ENCODE results near the gene TTC28.

The TTC28 gene

DNA sequence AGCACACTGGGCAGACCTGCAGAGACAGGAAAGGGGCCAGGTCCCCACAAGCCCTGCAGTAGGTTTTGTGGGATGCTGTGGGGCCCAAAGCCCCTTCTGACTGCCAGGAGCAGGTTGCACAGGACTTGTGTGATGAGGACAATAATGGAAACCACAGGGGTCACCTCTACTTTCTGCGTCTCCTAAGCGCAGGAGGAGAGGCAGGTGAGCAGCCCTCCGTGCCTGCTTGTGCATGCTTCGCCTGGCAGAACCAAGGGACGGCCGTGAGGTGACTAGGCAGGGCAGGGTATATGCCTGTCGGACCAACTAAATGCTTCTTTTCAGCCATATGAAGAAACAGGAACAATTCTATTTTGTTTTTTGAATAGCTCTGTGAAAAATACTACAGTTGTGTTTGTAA lies 682.7 kb downstream of the TTC28 start:
- Histone ChIP-seq H3K27me3 (replicated peaks) (no peaks in the 10 kb centered on the region), H3K27ac (no peak overlapping the region), H3K36me3 (replicated peaks) (no peaks in the 10 kb centered on the region), H3K4me3 (ENCODE audit: low read depth, low read length) (no peak overlapping the region)
- TF ChIP-seq, protein P1, sequence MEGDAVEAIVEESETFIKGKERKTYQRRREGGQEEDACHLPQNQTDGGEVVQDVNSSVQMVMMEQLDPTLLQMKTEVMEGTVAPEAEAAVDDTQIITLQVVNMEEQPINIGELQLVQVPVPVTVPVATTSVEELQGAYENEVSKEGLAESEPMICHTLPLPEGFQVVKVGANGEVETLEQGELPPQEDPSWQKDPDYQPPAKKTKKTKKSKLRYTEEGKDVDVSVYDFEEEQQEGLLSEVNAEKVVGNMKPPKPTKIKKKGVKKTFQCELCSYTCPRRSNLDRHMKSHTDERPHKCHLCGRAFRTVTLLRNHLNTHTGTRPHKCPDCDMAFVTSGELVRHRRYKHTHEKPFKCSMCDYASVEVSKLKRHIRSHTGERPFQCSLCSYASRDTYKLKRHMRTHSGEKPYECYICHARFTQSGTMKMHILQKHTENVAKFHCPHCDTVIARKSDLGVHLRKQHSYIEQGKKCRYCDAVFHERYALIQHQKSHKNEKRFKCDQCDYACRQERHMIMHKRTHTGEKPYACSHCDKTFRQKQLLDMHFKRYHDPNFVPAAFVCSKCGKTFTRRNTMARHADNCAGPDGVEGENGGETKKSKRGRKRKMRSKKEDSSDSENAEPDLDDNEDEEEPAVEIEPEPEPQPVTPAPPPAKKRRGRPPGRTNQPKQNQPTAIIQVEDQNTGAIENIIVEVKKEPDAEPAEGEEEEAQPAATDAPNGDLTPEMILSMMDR (IDR thresholded peaks at IDR 0.05; ENCODE audit: low read depth, low read length, missing control alignments), result no peak
- in situ Hi-C loops (cut with HindIII; ENCODE audit: low pct_ligation_motif_present, low sequenced_read_pairs), result no loop called here
- DNase-seq, result no peak

DNA sequence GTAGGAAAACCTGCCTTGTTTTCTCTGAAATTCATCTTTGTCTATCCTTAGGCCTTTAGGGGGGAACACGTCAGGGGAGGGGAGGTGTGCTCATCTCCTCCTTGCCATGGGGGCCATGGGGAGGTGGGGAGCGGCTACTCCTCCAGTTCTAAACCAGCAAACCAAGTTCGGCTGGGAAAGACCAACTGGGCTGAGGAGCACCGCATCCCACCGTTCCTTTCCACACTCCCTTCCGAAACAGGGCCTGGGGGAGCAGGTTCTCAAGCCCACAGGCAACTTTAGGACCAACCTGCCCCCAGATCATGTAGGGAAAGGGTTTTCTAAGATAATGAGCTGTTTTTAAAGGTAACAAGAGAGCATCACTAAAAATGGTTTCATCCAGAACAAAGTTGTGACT lies 683.1 kb downstream of the TTC28 start:
- TF ChIP-seq, protein P1 (IDR thresholded peaks at IDR 0.05; ENCODE audit: low read depth, low read length, missing control alignments), result no peak

DNA sequence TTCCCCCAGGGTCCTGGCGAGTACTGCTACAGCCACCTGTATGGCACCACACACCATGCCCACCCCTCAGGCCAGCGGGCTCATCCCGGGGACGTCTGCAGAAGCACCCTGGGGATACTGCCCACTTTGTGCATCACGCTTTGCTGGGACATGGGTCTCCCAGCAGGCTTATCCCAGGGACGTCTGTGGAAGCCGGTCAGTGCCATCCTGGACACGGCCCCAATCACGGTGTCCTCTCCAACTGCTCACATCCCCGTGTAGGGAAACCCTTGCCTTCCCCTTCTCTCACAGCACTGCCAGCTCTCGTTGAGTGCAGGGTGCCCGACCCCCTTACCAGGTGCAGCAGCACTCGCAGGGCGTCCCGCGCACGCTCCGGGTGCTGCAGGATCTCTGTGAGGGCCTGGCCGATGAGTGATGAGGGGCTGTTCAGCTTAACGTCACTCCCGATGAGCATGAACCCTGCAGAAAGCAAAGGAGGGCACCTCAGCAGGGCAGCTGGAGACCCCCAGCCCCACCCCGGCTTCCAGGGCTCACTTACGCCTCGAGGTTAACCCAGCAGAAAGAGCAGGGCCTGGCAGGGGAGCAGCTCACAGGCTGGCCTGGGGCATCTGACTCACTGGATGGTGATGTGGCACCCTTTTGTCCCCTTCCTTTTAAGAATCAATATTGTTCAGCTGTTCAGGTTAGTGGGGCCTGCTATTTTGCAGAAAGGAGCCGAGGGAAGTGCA lies 683.7 kb downstream of the TTC28 start:
- TF ChIP-seq, protein P1 (IDR thresholded peaks at IDR 0.05; ENCODE audit: low read depth, low read length, missing control alignments), result no peak
- Histone ChIP-seq H3K36me3 (replicated peaks) (no peaks in the 10 kb centered on the region), H3K27me3 (replicated peaks) (no peaks in the 10 kb centered on the region), H3K4me3 (ENCODE audit: low read depth, low read length) (no peak overlapping the region), H3K27ac (no peak overlapping the region)
- in situ Hi-C loops (cut with HindIII; ENCODE audit: low pct_ligation_motif_present, low sequenced_read_pairs), result no loop called here
- DNase-seq, result no peak

More for the DNA sequence above, 683.1 kb downstream of the TTC28 start:
- Histone ChIP-seq H3K27ac (no peak overlapping the region), H3K27me3 (replicated peaks) (no peaks in the 10 kb centered on the region), H3K4me3 (ENCODE audit: low read depth, low read length) (no peak overlapping the region), H3K36me3 (replicated peaks) (no peaks in the 10 kb centered on the region)
- DNase-seq, result no peak
- in situ Hi-C loops (cut with HindIII; ENCODE audit: low pct_ligation_motif_present, low sequenced_read_pairs), result no loop called here

GRCh38 chr22:27994481-27995331 lies 684.9 kb downstream of the TTC28 start:
- no peaks in the 10 kb centered on the region for H3K36me3 ChIP-seq (replicated peaks)
- DNase-seq, result no peak
- in situ Hi-C loops (cut with HindIII; ENCODE audit: low pct_ligation_motif_present, low sequenced_read_pairs), result no loop called here
- no peak overlapping the region for H3K4me3 ChIP-seq (ENCODE audit: low read depth, low read length)
- no peak overlapping the region for H3K27ac ChIP-seq
- TF ChIP-seq, protein P1 (IDR thresholded peaks at IDR 0.05; ENCODE audit: low read depth, low read length, missing control alignments), result no peak
- H3K27me3 ChIP-seq (replicated peaks), result no peaks in the 10 kb centered on the region

DNA sequence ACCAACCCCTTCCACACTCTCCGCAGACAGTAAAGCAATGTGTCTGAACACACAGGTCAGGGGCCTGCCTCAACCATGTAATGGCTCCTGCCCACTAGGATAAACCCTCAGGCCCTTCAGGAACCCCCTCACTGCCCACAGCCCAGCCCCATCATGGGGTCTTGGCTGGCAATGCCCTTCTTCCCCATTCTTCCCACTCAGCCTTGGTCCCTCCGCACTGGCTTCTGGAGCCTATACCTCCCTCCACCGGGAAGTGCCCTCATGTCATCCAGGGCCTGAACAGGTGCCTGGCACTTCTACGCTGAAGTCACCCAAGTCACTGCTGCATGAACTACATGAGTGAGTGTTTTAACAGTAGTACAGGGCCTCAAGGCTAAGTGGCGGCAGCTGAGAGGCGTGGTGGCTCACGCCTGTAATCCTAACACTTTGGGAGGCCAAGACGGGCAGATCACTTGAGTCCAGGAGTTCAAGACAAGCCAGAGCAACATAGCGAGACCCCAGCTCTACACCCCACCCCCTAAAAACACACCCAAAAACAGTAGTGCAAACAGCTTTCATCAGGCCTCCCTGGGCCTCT lies 685.8 kb downstream of the TTC28 start:
- TF ChIP-seq, protein P1 (IDR thresholded peaks at IDR 0.05; ENCODE audit: low read depth, low read length, missing control alignments), result no peak
- no peaks in the 10 kb centered on the region for H3K36me3 ChIP-seq (replicated peaks)
- DNase-seq, result no peak
- in situ Hi-C loops (cut with HindIII; ENCODE audit: low pct_ligation_motif_present, low sequenced_read_pairs), result no loop called here
- no peak overlapping the region for H3K4me3 ChIP-seq (ENCODE audit: low read depth, low read length)
- no peak overlapping the region for H3K27ac ChIP-seq
- no peaks in the 10 kb centered on the region for H3K27me3 ChIP-seq (replicated peaks)

Measured in brain microvascular endothelial cell (primary cell).